Measurements from ENCODE around the gene ZFP3.

Gene ZFP3

DNA sequence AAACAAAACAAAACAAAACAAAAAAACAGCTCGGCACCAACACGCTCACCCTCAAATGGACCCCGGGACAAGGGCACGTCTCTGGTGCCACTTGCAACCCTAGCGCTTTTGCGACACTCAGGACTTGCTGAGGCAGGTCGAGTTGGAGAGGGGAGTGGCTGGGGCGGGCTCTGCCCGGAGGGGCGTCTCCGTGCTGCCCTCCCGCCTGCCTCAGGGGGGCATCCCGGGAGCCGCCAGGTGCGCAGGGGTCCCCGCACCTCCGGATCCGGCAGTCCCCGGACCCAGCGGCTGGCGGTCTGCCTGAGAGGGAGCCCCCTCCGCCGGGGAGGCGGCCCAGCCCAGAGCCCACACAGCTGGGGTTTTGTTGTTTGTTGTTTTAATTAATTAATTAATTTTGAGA lies 43.0 kb upstream of the ZFP3 start, which contains the start of gene SLC52A1:
Gene SLC52A1 (minus strand): TSS at position 112 of the 400 bp plus-strand sequence. CDS start 820 bp downstream, outside the sequence.
- TF ChIP-seq, protein P1, sequence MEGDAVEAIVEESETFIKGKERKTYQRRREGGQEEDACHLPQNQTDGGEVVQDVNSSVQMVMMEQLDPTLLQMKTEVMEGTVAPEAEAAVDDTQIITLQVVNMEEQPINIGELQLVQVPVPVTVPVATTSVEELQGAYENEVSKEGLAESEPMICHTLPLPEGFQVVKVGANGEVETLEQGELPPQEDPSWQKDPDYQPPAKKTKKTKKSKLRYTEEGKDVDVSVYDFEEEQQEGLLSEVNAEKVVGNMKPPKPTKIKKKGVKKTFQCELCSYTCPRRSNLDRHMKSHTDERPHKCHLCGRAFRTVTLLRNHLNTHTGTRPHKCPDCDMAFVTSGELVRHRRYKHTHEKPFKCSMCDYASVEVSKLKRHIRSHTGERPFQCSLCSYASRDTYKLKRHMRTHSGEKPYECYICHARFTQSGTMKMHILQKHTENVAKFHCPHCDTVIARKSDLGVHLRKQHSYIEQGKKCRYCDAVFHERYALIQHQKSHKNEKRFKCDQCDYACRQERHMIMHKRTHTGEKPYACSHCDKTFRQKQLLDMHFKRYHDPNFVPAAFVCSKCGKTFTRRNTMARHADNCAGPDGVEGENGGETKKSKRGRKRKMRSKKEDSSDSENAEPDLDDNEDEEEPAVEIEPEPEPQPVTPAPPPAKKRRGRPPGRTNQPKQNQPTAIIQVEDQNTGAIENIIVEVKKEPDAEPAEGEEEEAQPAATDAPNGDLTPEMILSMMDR (IDR thresholded peaks at IDR 0.05; ENCODE audit: low read depth, low read length, missing control alignments) = no peak
- peak within 1 kb of the TSS; percentile 27 for H3K4me3 ChIP-seq (ENCODE audit: low read depth, low read length)
- DNase-seq (ENCODE audit: low read depth) = no peak

DNA sequence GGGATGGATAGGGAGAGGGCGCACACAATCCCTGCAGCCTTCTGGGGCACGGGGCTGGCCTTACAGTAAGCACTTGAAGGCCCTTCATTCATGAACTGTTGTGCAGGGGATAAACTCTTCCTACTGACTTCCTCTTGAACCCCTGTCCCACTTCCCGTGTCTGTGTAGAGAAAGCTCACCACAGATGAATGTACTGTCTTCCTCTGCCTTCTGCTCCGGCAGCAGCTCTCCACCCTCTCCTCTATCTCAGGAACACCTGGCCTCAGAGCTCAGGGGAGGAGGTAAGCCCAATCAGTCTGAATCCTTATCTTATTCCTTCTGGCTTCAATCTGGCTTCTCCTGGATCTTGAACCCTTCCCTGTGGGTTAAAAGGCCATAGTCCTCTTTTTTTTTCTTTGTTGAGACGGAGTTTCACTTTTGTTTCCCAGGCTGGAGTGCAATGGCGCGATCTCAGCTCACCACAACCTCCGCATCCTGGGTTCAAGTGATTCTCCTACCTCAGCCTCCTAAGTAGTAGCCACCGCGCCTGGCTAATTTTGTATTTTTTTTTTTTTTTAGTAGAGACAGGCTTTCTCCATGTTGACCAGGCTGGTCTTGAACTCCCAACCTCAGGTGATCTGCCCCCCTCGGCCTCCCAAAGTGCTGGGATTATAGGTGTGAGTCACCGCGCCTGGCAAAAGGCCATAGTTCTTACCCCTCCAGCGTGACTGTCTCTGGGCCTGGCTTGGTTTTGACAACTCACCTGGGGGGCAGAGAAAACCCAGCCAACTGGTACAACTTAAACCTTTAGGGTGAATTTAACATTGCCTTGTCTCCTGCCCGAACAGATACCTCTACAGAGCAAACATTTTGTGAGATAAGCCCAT lies 35.9 kb upstream of the ZFP3 start:
- no peak for DNase-seq (ENCODE audit: low read depth)
- H3K4me3 ChIP-seq (ENCODE audit: low read depth, low read length) = no peak overlapping the region
- TF ChIP-seq, protein P1 (IDR thresholded peaks at IDR 0.05; ENCODE audit: low read depth, low read length, missing control alignments) = no peak

DNA sequence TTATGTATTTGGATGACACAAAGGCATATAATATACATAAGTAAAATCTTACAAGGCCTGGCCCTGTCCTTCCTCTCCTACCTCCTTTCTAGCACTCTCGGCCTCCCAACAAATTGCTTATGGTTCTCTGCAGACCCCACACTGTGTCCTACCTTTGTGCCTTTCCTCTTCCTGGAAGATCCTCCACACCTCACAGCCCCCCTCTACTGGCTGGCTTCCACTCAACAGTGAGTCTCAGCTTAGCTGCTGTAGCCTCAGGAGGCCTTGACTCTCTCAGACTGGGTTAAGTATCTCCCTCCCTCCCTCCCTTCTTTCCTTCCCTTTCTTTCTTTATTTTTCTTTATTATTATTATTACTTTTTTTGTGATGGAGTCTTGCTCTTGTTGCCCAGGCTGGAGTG lies 34.7 kb upstream of the ZFP3 start:
- TF ChIP-seq, protein P1 (IDR thresholded peaks at IDR 0.05; ENCODE audit: low read depth, low read length, missing control alignments) = no peak
- no peak for DNase-seq (ENCODE audit: low read depth)
- H3K4me3 ChIP-seq (ENCODE audit: low read depth, low read length) = no peak overlapping the region

DNA sequence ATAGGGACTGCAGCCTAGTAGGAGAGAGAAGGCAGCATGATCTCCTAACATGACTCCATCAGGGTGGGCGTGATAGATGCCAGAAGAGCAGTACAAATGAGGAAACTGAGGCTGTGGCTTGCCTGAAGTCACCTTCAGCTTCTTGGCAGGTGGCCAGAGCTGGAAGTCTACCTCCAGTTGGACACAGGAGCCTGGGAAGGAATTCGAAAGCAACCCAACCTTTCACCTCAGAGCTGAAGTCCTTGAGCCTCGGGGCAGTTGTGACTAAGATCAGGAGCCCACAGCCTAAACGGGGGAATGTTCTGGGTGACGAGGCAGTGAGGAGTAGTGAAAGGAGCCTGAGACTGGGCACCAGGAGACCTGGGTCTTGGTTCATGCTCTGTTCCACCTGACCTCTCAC lies 33.6 kb upstream of the ZFP3 start:
- no peak for DNase-seq (ENCODE audit: low read depth)
- no peak overlapping the region for H3K4me3 ChIP-seq (ENCODE audit: low read depth, low read length)
- TF ChIP-seq, protein P1 (IDR thresholded peaks at IDR 0.05; ENCODE audit: low read depth, low read length, missing control alignments) = no peak

DNA sequence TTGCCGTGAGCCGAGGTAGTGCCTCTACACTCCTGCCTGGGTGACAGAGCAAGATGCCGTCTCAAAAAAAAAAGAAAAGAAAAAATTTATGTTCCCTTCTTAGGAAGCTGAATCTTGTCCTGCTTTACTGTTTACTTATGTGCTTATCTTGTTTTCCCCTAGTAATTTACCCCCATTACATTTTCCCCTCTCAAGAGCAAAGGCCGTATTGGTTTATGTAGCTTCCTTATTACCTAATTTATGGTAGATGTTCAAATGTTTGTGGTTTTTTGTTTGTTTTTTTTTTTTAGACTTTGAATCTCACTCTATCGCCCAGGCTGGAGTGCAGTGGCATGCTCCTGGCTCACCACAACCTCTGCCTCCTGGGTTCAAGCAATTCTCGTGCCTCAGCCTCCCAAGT lies 32.8 kb upstream of the ZFP3 start:
- DNase-seq (ENCODE audit: low read depth) = no peak
- H3K4me3 ChIP-seq (ENCODE audit: low read depth, low read length) = no peak overlapping the region
- TF ChIP-seq, protein P1 (IDR thresholded peaks at IDR 0.05; ENCODE audit: low read depth, low read length, missing control alignments) = no peak

DNA sequence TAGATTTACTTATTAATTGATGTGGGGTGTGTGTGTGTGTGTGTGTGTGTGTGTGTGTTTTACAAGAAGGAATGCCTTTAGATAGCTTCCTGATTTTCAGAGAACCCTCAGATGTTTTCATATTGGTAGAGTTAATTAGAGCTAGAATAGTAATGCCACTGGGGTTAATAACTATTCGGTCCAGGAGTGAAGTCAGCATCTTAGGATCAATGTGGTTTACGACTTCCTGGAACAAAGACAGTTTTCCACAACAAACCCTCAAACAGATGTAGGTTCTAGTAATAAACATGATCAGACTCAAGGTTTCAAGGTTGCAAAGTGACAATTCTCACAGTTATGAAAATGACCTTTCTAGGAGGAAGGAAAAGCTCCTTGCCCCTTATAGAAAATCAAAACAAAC lies 30.8 kb upstream of the ZFP3 start:
- H3K4me3 ChIP-seq (ENCODE audit: low read depth, low read length) = no peak overlapping the region
- TF ChIP-seq, protein P1 (IDR thresholded peaks at IDR 0.05; ENCODE audit: low read depth, low read length, missing control alignments) = no peak
- DNase-seq (ENCODE audit: low read depth) = no peak

Measured in GM12864 (cell line).